PC-9 (cell line): ENCODE data around the gene RFXANK.

ENCODE experiments used
- CTCF ChIP-seq: fragments of 200-600 bp; sonication (generic); conservative IDR thresholded peaks from 2 replicates; pipeline ENCODE4 v1.6.1; 2017; ENCODE audit warnings: mixed run types, antibody characterized with exemption, mild to moderate bottlenecking, moderate library complexity
- EZH2 ChIP-seq: fragments of 200-600 bp; sonication (generic); IDR thresholded peaks from 2 replicates; pipeline ENCODE4 v1.8.0; 2017; ENCODE audit warnings: antibody characterized with exemption, low read depth

DNA sequence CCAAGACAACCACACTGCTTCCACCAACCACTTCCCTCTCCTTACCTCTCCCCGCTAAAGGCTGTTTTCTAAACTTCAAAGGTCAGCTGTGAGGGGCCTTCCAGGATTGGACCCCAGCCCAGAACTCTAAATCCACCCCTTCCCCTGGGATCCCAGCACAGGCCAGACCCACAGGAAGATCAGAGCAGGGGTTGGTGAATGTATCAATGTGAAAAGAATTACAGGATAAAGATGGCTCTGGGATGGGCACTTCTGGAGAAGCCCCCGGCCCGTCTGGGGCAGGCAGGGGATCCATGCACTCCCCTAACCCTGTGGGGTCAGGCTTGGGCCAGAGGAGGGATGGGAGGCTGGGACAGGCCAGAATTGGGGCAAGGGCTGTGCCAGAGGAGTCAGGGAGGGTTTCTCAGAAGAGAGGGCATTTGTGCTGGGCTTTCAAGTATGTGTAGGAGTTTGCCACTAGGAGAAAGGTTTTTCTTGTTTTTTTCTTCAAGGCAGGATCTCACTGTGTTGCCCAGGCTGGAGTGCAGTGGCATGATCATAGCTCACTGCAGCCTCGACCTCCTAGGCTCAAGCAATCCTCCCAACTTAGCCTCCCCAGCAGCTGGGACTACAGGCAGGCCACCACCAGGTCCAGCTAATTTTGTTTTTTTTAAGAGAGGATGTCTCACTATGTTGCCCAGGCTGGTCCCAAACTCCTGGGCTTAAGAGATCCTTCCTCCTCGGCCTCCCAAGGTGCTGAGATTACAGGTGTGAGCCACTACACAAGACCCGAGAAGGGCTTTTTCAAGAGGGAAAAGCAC lies 21.0 kb upstream of the RFXANK start:
- no peak for TF ChIP-seq CTCF
- TF ChIP-seq EZH2, result no peak
